H1 (cell line): ENCODE measurements around the gene CALR. TPM values are rescaled to one million over a fixed set of nuclear protein-coding genes. Genes with fewer than 3 reads are reported as not detected.
A peak's percentile ranks its signal among the peaks of the same experiment; 100 is the strongest.

Experiments
- CTCF ChIA-PET: fragments of 300-600 bp; sonication (Branson Sonifier 250); formaldehyde crosslinking; loops from one replicate; lab custom pipeline; 2021; ENCODE audit not compliant: partially characterized antibody; lab: Charles Lee
- POLR2A ChIA-PET: fragments of 300-600 bp; sonication (Branson Sonifier 250); formaldehyde crosslinking; loops from one replicate; lab custom pipeline; 2021; ENCODE audit warnings: inconsistent platforms; ENCODE audit not compliant: partially characterized antibody; lab: Charles Lee
- DNase-seq, 2 experiments: peaks; one replicate each; pipeline versions ENCODE4 v3.0.0 to v3.0.0-alpha.2; 2010 to 2022; ENCODE audit warnings: low spot score in 2 of 2, low read depth in 1 of 2, mixed read lengths in 1 of 2
- FAIRE-seq: peaks from 2 replicates; lab custom pipeline; 2011; peaks lifted over from hg19 to GRCh38; lab: Jason Lieb, UNC
- H2AFZ ChIP-seq: 2 replicates; pipeline ENCODE4 v1.8.1; 2012; ENCODE audit warnings: low read length, inconsistent platforms
- H2AK5ac ChIP-seq: 2 replicates; pipeline ENCODE4 v1.6.1; 2013; ENCODE audit warnings: low read depth, low read length
- H2BK120ac ChIP-seq: replicated peaks from 2 replicates; pipeline ENCODE3; 2013; ENCODE audit warnings: low read depth, low read length, inconsistent platforms
- H2BK12ac ChIP-seq: 2 replicates; pipeline ENCODE4 v1.6.1; 2013; ENCODE audit warnings: low read depth, low read length
- H2BK15ac ChIP-seq: 2 replicates; pipeline ENCODE4 v1.6.1; 2013; ENCODE audit warnings: low read length
- H2BK20ac ChIP-seq: 2 replicates; pipeline ENCODE4 v1.6.1; 2013; ENCODE audit warnings: low read length
- H2BK5ac ChIP-seq: 2 replicates; pipeline ENCODE4 v1.6.1; 2013; ENCODE audit warnings: low read depth, low read length
- H3K14ac ChIP-seq: 2 replicates; pipeline ENCODE4 v1.6.1; 2013; ENCODE audit warnings: inconsistent platforms; ENCODE audit not compliant: insufficient read length
- H3K18ac ChIP-seq: 2 replicates; pipeline ENCODE4 v1.6.1; 2013; ENCODE audit warnings: low read length; ENCODE audit errors: extremely low read depth
- H3K23ac ChIP-seq: 2 replicates; pipeline ENCODE4 v1.6.1; 2013; ENCODE audit warnings: inconsistent platforms; ENCODE audit not compliant: insufficient read length
- H3K23me2 ChIP-seq: 2 replicates; pipeline ENCODE4 v1.6.1; 2013; ENCODE audit warnings: low read depth, low read length
- H3K27ac ChIP-seq: 2 replicates; pipeline ENCODE4 v1.6.1; 2011; ENCODE audit warnings: low read depth, low read length, inconsistent platforms
- H3K27me3 ChIP-seq, 4 experiments: replicated peaks in 1 of 4; 1 replicate in 1 of 4; 2 replicates in 3 of 4; pipeline versions ENCODE4 v1.6.1 to v1.8.1; 2011 to 2013; ENCODE audit warnings: low read length in 3 of 4, mild to moderate bottlenecking in 3 of 4, inconsistent platforms in 2 of 4, mixed read lengths in 2 of 4, moderate library complexity in 1 of 4; ENCODE audit not compliant: control insufficient read depth in 3 of 4, insufficient read depth in 3 of 4; ENCODE audit errors: extremely low read depth in 1 of 4
- H3K36me3 ChIP-seq, 4 experiments: 2 replicates each; pipeline versions ENCODE4 v1.6.1 to v1.8.1; 2011 to 2013; ENCODE audit warnings: mild to moderate bottlenecking in 4 of 4, low read length in 3 of 4, moderate library complexity in 2 of 4, control low read depth in 1 of 4, inconsistent platforms in 1 of 4; ENCODE audit not compliant: insufficient read depth in 4 of 4, control insufficient read depth in 2 of 4
- H3K4ac ChIP-seq: replicated peaks from 2 replicates; pipeline ENCODE3; 2013; ENCODE audit warnings: low read length, low read depth, mixed read lengths, inconsistent platforms; ENCODE audit not compliant: insufficient read length
- H3K4me1 ChIP-seq, 4 experiments: replicated peaks in 1 of 4; 1 replicate in 1 of 4; 2 replicates in 3 of 4; pipeline versions ENCODE4 v1.6.1 to v1.8.1; 2011 to 2013; ENCODE audit warnings: low read length in 3 of 4, inconsistent platforms in 2 of 4, mixed read lengths in 1 of 4; ENCODE audit not compliant: insufficient read depth in 4 of 4, control insufficient read depth in 3 of 4
- H3K4me2 ChIP-seq, 2 experiments: 2 replicates each; pipeline versions ENCODE4 v1.6.1 to v1.8.1; 2011 to 2013; ENCODE audit warnings: low read depth in 2 of 2, low read length in 2 of 2, control low read depth in 1 of 2, inconsistent platforms in 1 of 2, mild to moderate bottlenecking in 1 of 2; ENCODE audit not compliant: insufficient read depth in 1 of 2
- H3K4me3 ChIP-seq, 4 experiments: fragments of 200-600, 300-600 bp in 1 of 4; sonication (generic), shearing (Covaris generic), sonication (Bioruptor Twin) in 1 of 4; 2 replicates each; pipeline versions ENCODE4 v1.5.1 to v1.8.1; 2011 to 2016; ENCODE audit warnings: low read length in 4 of 4, low read depth in 3 of 4, control low read depth in 2 of 4, inconsistent platforms in 2 of 4, mild to moderate bottlenecking in 2 of 4, mixed read lengths in 1 of 4, moderate library complexity in 1 of 4; ENCODE audit not compliant: insufficient read depth in 2 of 4; ENCODE audit errors: extremely low read depth in 1 of 4
- H3K56ac ChIP-seq: replicated peaks from 2 replicates; pipeline ENCODE3; 2013; ENCODE audit warnings: low read depth, mild to moderate bottlenecking, mixed read lengths, low read length, inconsistent platforms; ENCODE audit not compliant: insufficient read length
- H3K79me1 ChIP-seq: 2 replicates; pipeline ENCODE4 v1.6.1; 2013; ENCODE audit warnings: low read depth, low read length, control low read depth
- H3K79me2 ChIP-seq, 2 experiments: 2 replicates each; pipeline versions ENCODE4 v1.6.1 to v1.8.1; 2012 to 2013; ENCODE audit warnings: low read length in 2 of 2, mild to moderate bottlenecking in 2 of 2, inconsistent platforms in 1 of 2; ENCODE audit not compliant: insufficient read depth in 2 of 2, control insufficient read depth in 1 of 2
- H3K9ac ChIP-seq, 4 experiments: replicated peaks in 1 of 4; 1 replicate in 1 of 4; 2 replicates in 3 of 4; pipeline versions ENCODE4 v1.6.1 to v1.8.1; 2011 to 2013; ENCODE audit warnings: low read depth in 3 of 4, low read length in 3 of 4, control low read depth in 2 of 4, mild to moderate bottlenecking in 2 of 4, moderate library complexity in 2 of 4, inconsistent platforms in 1 of 4; ENCODE audit errors: extremely low read depth in 1 of 4
- H3K9me3 ChIP-seq, 2 experiments: 2 replicates each; pipeline versions ENCODE4 v1.6.1 to v1.8.1; 2012 to 2013; ENCODE audit warnings: mild to moderate bottlenecking in 2 of 2, moderate library complexity in 2 of 2, control low read depth in 1 of 2, inconsistent platforms in 1 of 2, low read depth in 1 of 2, low read length in 1 of 2, mixed read lengths in 1 of 2; ENCODE audit not compliant: insufficient read depth in 2 of 2
- H4K20me1 ChIP-seq, 2 experiments: replicated peaks in 1 of 2; 2 replicates each; pipeline versions ENCODE3 to v1.8.1; 2011 to 2013; ENCODE audit warnings: inconsistent platforms in 2 of 2, low read length in 2 of 2, mild to moderate bottlenecking in 1 of 2; ENCODE audit not compliant: insufficient read depth in 2 of 2, control insufficient read depth in 1 of 2
- H4K5ac ChIP-seq: 2 replicates; pipeline ENCODE4 v1.6.1; 2013; ENCODE audit warnings: low read length, low read depth, mixed read lengths, inconsistent platforms; ENCODE audit not compliant: insufficient read length
- H4K8ac ChIP-seq: 2 replicates; pipeline ENCODE4 v1.8.0; 2013; ENCODE audit warnings: mild to moderate bottlenecking, moderate library complexity, low read length, inconsistent platforms; ENCODE audit not compliant: insufficient read depth; ENCODE audit errors: extremely low read depth
- H4K91ac ChIP-seq: replicated peaks from 2 replicates; pipeline ENCODE3; 2013; ENCODE audit warnings: low read length, mixed read lengths, inconsistent platforms; ENCODE audit not compliant: insufficient read length
- ASH2L ChIP-seq: fragments of 200-600, 300-600 bp; sonication (generic); IDR thresholded peaks from one replicate; pipeline ENCODE4 v1.7.1; 2017; ENCODE audit warnings: low read length
- BRCA1 ChIP-seq: IDR thresholded peaks from 2 replicates; pipeline ENCODE4 v1.6.1; 2012; ENCODE audit warnings: low read depth, low read length, improper control_type of control experiment
- CBX8 ChIP-seq: fragments of 300-800, 300-1000 bp; sonication (generic); IDR thresholded peaks from 2 replicates; pipeline ENCODE4 v1.7.1; 2016; ENCODE audit warnings: low read depth, low read length, borderline replicate concordance
- EP300 ChIP-seq, 2 experiments: IDR thresholded peaks; 1 replicate in 1 of 2; 2 replicates in 1 of 2; pipeline ENCODE4 v1.6.1; 2011 to 2012; ENCODE audit warnings: low read depth in 2 of 2, low read length in 2 of 2, mild to moderate bottlenecking in 2 of 2, borderline replicate concordance in 1 of 2, inconsistent platforms in 1 of 2, moderate library complexity in 1 of 2
- JUND ChIP-seq: IDR thresholded peaks from 2 replicates; pipeline ENCODE4 v1.6.1; 2011; ENCODE audit warnings: mild to moderate bottlenecking, improper control_type of control experiment, low read length
- NANOG ChIP-seq: IDR thresholded peaks from 2 replicates; pipeline ENCODE4 v1.6.1; 2011; ENCODE audit warnings: low read length, low read depth, mild to moderate bottlenecking, inconsistent platforms; ENCODE audit not compliant: insufficient read depth, poor library complexity, severe bottlenecking
- POLR2A ChIP-seq, 2 experiments: IDR thresholded peaks; 1 replicate in 1 of 2; 2 replicates in 1 of 2; pipeline ENCODE4 v1.6.1; 2011; ENCODE audit warnings: low read depth in 2 of 2, low read length in 2 of 2, mild to moderate bottlenecking in 2 of 2; ENCODE audit errors: control extremely low read depth in 1 of 2
- POU5F1 ChIP-seq: IDR thresholded peaks from 2 replicates; pipeline ENCODE4 v1.6.1; 2011; ENCODE audit warnings: low read depth, mild to moderate bottlenecking, low read length, moderate library complexity
- RFX5 ChIP-seq: IDR thresholded peaks from 2 replicates; pipeline ENCODE4 v1.6.1; 2011; ENCODE audit warnings: low read depth, low read length, improper control_type of control experiment, borderline replicate concordance
- SIRT6 ChIP-seq: IDR thresholded peaks from one replicate; pipeline ENCODE4 v1.7.1; 2012; ENCODE audit warnings: low read length, inconsistent platforms
- TAF1 ChIP-seq: IDR thresholded peaks from 2 replicates; pipeline ENCODE4 v1.6.1; 2011; ENCODE audit warnings: mild to moderate bottlenecking, low read depth, low read length
- TBP ChIP-seq: IDR thresholded peaks from 2 replicates; pipeline ENCODE4 v1.6.1; 2011; ENCODE audit warnings: low read depth, low read length, improper control_type of control experiment
- WGBS, 2 experiments: shearing (Covaris generic) in 1 of 2; methylation state at CpG; one replicate each; pipeline versions ENCODE4 v1.1.6 to v1.1.7; 2013 to 2015; ENCODE audit warnings: low lambda C conversion rate in 2 of 2, mixed read lengths in 2 of 2, inconsistent platforms in 1 of 2, low coverage in 1 of 2, missing lambda C conversion rate in 1 of 2; ENCODE audit not compliant: insufficient replicate concordance in 2 of 2, insufficient coverage in 1 of 2, insufficient read length in 1 of 2; ENCODE audit errors: extremely low coverage in 1 of 2, missing lambda C conversion rate in 1 of 2; 5-methylcytosine and 5-hydroxymethylcytosine counted together
- polyA plus RNA-seq, 7 experiments: library from polyadenylated mRNA; depleted of rRNA in 3 of 7; stranded (reverse) in 5 of 7; unstranded in 2 of 7; fragments of >200 nt in 5 of 7; fragments of 200-250 nt in 2 of 7; gene quantifications; 1 replicate in 5 of 7; 2 replicates in 1 of 7; 4 replicates in 1 of 7; pipeline versions ENCODE4 v1.2.1 to v1.2.3, GENCODE V29; 2011 to 2013; ENCODE audit warnings: missing spikeins in 2 of 7, mixed read lengths in 2 of 7
- total RNA-seq: library from RNA; stranded (reverse); fragmentation: NEBNext Ultra II Directional; extraction: Animal tissue kit (Norgen Biotek cat#: 25700); gene quantifications from 2 replicates; pipeline ENCODE4 v1.2.1, GENCODE V29; 2021

Gene CALR
- total and polyA plus RNA-seq, 2 of the 8 experiments (the other 6 are each of a cell fraction or from before 2014, with no cell fraction given) = 591 to 1,155 TPM

DNA sequence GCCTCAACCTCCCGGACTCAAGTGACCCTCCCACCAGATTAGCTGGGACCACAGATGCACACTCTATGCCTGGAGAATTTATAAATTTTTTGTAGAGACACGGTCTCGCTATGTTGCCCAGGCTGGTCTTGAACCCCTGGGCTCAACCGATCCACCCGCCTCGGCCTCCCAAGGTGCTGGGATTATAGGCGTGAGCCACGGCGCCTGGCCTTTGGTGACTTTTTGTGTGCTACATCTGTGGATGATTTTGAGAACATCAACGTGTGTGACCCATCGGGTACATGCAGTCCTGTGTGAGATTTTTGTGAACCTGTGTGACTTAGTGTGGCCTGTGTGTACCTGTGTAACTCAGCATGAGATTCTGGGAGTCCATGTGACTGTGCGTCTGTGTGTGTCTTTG is 48.3 kb downstream of the CALR start:
- Histone ChIP-seq H3K4me2 (no peak overlapping the region), H2AK5ac (peak overlapping the region; percentile 82; the same call in 1 of the 2 replicates), H3K79me2 (no peaks in the 10 kb centered on the region), H3K56ac (no peak overlapping the region), H3K36me3 (no peaks in the 10 kb centered on the region), H2BK15ac (no peak overlapping the region), H3K79me1 (no peaks in the 10 kb centered on the region), H3K27ac (no peak overlapping the region), H3K23ac (no peak overlapping the region), H3K23me2 (peaks cover 26% of the 10 kb centered on the region), H3K4ac (no peak overlapping the region), H3K9ac (no peak overlapping the region), H3K27me3 (peaks cover 2 to 58% (median 52%) of the 10 kb centered on the region in 4 experiments), H3K18ac (no peak overlapping the region), H3K4me3 (no peak overlapping the region), H3K14ac (no peak overlapping the region), H4K20me1 (peaks cover 0 to 26% of the 10 kb centered on the region in 2 experiments), H4K91ac (no peak overlapping the region), H3K4me1 (peaks cover 0 to 13% (median 5%) of the 10 kb centered on the region in 4 experiments; a peak in 4 of 7 replicates), H4K5ac (no peak overlapping the region), H2BK20ac (no peak overlapping the region), H2BK5ac (no peak overlapping the region), H2BK12ac (no peak overlapping the region), H2BK120ac (no peak overlapping the region), H4K8ac (no peak overlapping the region), H3K9me3 (no peaks in the 10 kb centered on the region), H2AFZ (no peak overlapping the region)
- DNase-seq = no peak
- POLR2A ChIA-PET = interaction anchor here (1.0 to 1.5 kb wide), 3 partner anchors 27 to 109 kb away, joined by 3 to 6 read pairs (median 4); no protein-coding TSS in a partner anchor
- WGBS, 2 experiments = 93% methylated on average over 12 of the region's 12 CpGs; no CpG with 5 or more reads in 1 of the 2 experiments
- CTCF ChIA-PET = interaction anchor here (1.1 to 16.3 kb wide), 11 partner anchors 8 to 118 kb away, joined by 3 to 431 read pairs (median 5); partner anchors contain the start of gene DAND5
- FAIRE-seq = no peak
- no peak for TF ChIP-seq NANOG
- TF ChIP-seq TBP = no peak
- TF ChIP-seq ASH2L = no peak
- no peak for TF ChIP-seq POU5F1
- TF ChIP-seq TAF1 = no peak
- TF ChIP-seq POLR2A (IDR thresholded peaks at IDR 0.05; ENCODE audit: control extremely low read depth in 1 of 2, low read depth in 2 of 2, low read length in 2 of 2) = no peak
- no peak for TF ChIP-seq SIRT6
- no peak for TF ChIP-seq BRCA1
- TF ChIP-seq JUND = no peak
- TF ChIP-seq CBX8 = no peak
- TF ChIP-seq RFX5 = no peak
- no peak for TF ChIP-seq EP300 (IDR thresholded peaks at IDR 0.05; ENCODE audit: borderline replicate concordance in 1 of 2, low read depth in 2 of 2, low read length in 2 of 2)
